WTC11 (cell line): ENCODE results near the gene FABP7.

Experiments
- JUN ChIP-seq: sonication (generic); formaldehyde crosslinking; IDR thresholded peaks from 2 replicates; pipeline ENCODE4 v1.8.0; 2023; ENCODE audit warnings: mild to moderate bottlenecking, missing genetic modification reagents
- SP1 ChIP-seq: sonication (generic); formaldehyde crosslinking; conservative IDR thresholded peaks from 2 replicates; pipeline ENCODE4 v1.8.1; 2022; ENCODE audit warnings: missing genetic modification reagents
- TF ChIP-seq, protein P1 (sequence below): sonication (generic); formaldehyde crosslinking; IDR thresholded peaks from 2 replicates; pipeline ENCODE4 v1.8.1; 2023; ENCODE audit warnings: mild to moderate bottlenecking, missing genetic modification reagents, moderate library complexity
- TF ChIP-seq, protein P2 (sequence below): fragments of 250-450 bp; sonication (Bioruptor Pico); IDR thresholded peaks from 2 replicates; pipeline ENCODE4 v1.8.0; 2021; ENCODE audit warnings: mild to moderate bottlenecking
- TF ChIP-seq, protein P3 (sequence below): sonication (generic); formaldehyde crosslinking; IDR thresholded peaks from 2 replicates; pipeline ENCODE4 v1.8.0; 2022; ENCODE audit warnings: mild to moderate bottlenecking, missing genetic modification reagents
- TF ChIP-seq, protein P4 (sequence below): fragments of 200-600 bp; IDR thresholded peaks from 2 replicates; pipeline ENCODE4 v1.8.0; 2022; ENCODE audit warnings: antibody characterized with exemption

DNA sequence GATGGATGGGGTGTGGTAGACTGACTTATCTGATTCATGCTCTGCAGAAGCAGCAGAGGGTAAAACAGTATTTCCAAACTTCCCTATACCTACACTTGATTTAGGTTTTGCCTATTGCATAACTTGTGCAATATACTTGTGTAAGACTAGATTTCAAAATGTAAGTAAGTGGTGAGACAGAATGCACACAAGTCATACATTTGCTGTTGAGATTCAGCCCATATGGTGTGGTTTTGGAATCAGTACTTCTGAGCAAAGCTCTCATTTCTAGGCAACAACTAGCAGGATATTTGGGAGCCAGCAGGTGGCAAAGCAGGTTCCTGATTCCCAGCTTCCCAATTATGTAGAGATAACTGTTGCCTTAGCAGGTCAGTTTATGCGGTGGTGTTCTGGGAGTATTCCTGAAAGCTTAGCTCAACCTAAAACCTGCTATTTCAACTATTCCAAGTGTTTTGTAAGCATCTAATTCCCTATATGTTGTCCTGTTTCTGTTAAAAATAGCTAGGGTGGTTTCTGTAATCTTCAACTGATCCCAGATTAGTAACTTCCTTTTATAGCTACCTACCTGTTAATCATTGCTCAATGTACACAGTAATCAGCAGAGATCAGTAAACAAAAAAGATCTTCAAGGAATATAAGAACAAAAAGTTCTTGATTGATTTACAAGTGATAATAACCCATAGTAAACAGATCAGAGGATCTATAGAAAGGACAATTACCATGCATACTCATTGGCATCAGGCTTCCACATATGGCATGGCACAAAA, 8.5 kb upstream of the FABP7 start:
- TF ChIP-seq, protein P1, sequence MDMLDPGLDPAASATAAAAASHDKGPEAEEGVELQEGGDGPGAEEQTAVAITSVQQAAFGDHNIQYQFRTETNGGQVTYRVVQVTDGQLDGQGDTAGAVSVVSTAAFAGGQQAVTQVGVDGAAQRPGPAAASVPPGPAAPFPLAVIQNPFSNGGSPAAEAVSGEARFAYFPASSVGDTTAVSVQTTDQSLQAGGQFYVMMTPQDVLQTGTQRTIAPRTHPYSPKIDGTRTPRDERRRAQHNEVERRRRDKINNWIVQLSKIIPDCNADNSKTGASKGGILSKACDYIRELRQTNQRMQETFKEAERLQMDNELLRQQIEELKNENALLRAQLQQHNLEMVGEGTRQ (CRISPR knock-in tag), result no peak
- TF ChIP-seq SP1 (CRISPR knock-in tag) (no peak), JUN (no peak)
- TF ChIP-seq, protein P2, sequence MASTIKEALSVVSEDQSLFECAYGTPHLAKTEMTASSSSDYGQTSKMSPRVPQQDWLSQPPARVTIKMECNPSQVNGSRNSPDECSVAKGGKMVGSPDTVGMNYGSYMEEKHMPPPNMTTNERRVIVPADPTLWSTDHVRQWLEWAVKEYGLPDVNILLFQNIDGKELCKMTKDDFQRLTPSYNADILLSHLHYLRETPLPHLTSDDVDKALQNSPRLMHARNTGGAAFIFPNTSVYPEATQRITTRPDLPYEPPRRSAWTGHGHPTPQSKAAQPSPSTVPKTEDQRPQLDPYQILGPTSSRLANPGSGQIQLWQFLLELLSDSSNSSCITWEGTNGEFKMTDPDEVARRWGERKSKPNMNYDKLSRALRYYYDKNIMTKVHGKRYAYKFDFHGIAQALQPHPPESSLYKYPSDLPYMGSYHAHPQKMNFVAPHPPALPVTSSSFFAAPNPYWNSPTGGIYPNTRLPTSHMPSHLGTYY (CRISPR knock-in tag), result no peak
- TF ChIP-seq, protein P3, sequence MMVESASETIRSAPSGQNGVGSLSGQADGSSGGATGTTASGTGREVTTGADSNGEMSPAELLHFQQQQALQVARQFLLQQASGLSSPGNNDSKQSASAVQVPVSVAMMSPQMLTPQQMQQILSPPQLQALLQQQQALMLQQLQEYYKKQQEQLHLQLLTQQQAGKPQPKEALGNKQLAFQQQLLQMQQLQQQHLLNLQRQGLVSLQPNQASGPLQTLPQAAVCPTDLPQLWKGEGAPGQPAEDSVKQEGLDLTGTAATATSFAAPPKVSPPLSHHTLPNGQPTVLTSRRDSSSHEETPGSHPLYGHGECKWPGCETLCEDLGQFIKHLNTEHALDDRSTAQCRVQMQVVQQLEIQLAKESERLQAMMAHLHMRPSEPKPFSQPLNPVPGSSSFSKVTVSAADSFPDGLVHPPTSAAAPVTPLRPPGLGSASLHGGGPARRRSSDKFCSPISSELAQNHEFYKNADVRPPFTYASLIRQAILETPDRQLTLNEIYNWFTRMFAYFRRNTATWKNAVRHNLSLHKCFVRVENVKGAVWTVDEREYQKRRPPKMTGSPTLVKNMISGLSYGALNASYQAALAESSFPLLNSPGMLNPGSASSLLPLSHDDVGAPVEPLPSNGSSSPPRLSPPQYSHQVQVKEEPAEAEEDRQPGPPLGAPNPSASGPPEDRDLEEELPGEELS, result no peak
- TF ChIP-seq, protein P4, sequence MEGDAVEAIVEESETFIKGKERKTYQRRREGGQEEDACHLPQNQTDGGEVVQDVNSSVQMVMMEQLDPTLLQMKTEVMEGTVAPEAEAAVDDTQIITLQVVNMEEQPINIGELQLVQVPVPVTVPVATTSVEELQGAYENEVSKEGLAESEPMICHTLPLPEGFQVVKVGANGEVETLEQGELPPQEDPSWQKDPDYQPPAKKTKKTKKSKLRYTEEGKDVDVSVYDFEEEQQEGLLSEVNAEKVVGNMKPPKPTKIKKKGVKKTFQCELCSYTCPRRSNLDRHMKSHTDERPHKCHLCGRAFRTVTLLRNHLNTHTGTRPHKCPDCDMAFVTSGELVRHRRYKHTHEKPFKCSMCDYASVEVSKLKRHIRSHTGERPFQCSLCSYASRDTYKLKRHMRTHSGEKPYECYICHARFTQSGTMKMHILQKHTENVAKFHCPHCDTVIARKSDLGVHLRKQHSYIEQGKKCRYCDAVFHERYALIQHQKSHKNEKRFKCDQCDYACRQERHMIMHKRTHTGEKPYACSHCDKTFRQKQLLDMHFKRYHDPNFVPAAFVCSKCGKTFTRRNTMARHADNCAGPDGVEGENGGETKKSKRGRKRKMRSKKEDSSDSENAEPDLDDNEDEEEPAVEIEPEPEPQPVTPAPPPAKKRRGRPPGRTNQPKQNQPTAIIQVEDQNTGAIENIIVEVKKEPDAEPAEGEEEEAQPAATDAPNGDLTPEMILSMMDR, result no peak
